Smooth muscle cell (in vitro differentiated cells): ENCODE data around the gene TRAF3IP1. TPM values are rescaled to one million over a fixed set of nuclear protein-coding genes. Genes with fewer than 3 reads are reported as not detected.
A peak's percentile ranks its signal among the peaks of the same experiment; 100 is the strongest.

Experiments
- DNase-seq: peaks from one replicate; lab custom pipeline; 2025; ENCODE audit not compliant: unreplicated experiment; lab: John Stamatoyannopoulos, UW
- H2AFZ ChIP-seq: fragments of 200-600 bp; sonication (generic); 2 replicates; pipeline ENCODE4 v1.6.0; 2016; ENCODE audit warnings: antibody characterized with exemption, low read depth, mild to moderate bottlenecking
- H3F3A ChIP-seq: fragments of 200-600 bp; sonication (generic); 2 replicates; pipeline ENCODE4 v1.6.0; 2017; ENCODE audit warnings: antibody characterized with exemption, low read depth
- H3K27ac ChIP-seq: fragments of 200-600 bp; sonication (generic); 2 replicates; pipeline ENCODE4 v1.5.1; 2016; ENCODE audit warnings: low read depth, mild to moderate bottlenecking
- H3K27me3 ChIP-seq: fragments of 200-600 bp; sonication (generic); 2 replicates; pipeline ENCODE4 v1.6.1; 2016; ENCODE audit warnings: low read depth, mild to moderate bottlenecking
- H3K36me3 ChIP-seq: fragments of 200-600 bp; sonication (generic); 2 replicates; pipeline ENCODE4 v1.5.1; 2016; ENCODE audit warnings: low read depth
- H3K4me1 ChIP-seq: fragments of 200-600 bp; sonication (generic); 2 replicates; pipeline ENCODE4 v1.5.1; 2016; ENCODE audit warnings: low read depth
- H3K4me2 ChIP-seq: fragments of 200-600 bp; sonication (generic); 2 replicates; pipeline ENCODE4 v1.6.0; 2016; ENCODE audit warnings: mild to moderate bottlenecking
- H3K4me3 ChIP-seq: fragments of 200-600 bp; sonication (generic); 2 replicates; pipeline ENCODE4 v1.5.1; 2016; ENCODE audit warnings: mild to moderate bottlenecking
- H3K79me2 ChIP-seq: fragments of 200-600 bp; sonication (generic); 2 replicates; pipeline ENCODE4 v1.6.0; 2016; ENCODE audit warnings: low read depth, mild to moderate bottlenecking
- H3K9ac ChIP-seq: fragments of 200-600 bp; sonication (generic); 2 replicates; pipeline ENCODE4 v1.6.0; 2016; ENCODE audit warnings: low read depth
- H3K9me3 ChIP-seq: fragments of 200-600 bp; sonication (generic); replicated peaks from 2 replicates; pipeline ENCODE4 v1.5.1; 2016; ENCODE audit warnings: low read depth
- H4K20me1 ChIP-seq: fragments of 200-600 bp; sonication (generic); 2 replicates; pipeline ENCODE4 v1.6.0; 2016; ENCODE audit warnings: low read depth
- WGBS: methylation state at CpG from one replicate; pipeline ENCODE4 v1.1.7; 2016; ENCODE audit warnings: low lambda C conversion rate; 5-methylcytosine and 5-hydroxymethylcytosine counted together
- polyA plus RNA-seq: library from polyadenylated mRNA; unstranded; fragments of >200 nt; fragmentation: Nextera tagmentation; extraction: Ambion mirVana; gene quantifications from 2 replicates; pipeline ENCODE4 v1.2.1, GENCODE V29; 2016
- total RNA-seq: library from RNA; depleted of rRNA; stranded (reverse); fragments of >200 nt; gene quantifications from 2 replicates; pipeline ENCODE4 v1.2.3, GENCODE V29; 2014
- TF ChIP-seq, protein P1 (sequence below): fragments of 200-600 bp; sonication (generic); IDR thresholded peaks from 2 replicates; pipeline ENCODE4 v1.5.1; 2017; ENCODE audit warnings: borderline replicate concordance, mild to moderate bottlenecking, antibody characterized with exemption; ENCODE audit not compliant: insufficient read depth, poor library complexity, severe bottlenecking

The TRAF3IP1 gene
- total and polyA plus RNA-seq, 2 experiments from 2014 or later = 5.3 to 7.5 TPM

DNA sequence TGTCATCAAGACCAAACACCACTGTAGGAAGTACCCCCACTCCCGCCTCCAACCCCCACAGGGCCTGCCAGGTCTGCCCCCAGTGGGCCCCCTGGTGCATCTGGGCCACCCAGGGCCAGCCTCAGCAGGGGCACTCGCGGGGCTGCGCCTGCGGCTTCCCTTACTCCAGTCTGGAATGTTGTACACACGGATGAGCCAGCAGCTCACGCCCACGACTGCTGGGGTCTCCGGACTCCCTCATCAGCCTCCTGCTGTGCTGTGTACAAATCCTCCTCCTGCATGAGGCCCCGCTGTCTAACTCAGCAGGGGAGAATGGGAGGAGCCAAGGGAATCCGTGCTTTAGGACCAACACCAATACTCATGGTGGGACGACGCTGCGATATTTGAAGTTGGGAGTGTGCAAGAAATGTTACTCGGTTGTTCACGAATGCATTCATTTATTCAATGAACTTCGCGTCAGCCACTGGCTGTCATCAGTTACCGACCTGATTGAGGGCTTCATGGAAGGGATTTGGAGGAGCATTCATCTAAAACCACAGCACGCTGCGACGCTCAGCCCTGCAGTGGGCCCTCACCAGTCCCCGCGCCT is 105.8 kb downstream of the TRAF3IP1 start:
- H3K9me3 ChIP-seq = no peaks in the 10 kb centered on the region
- H3K4me2 ChIP-seq = peak overlapping the region; percentile 99
- no peaks in the 10 kb centered on the region for H3K36me3 ChIP-seq
- H3K4me1 ChIP-seq = peaks cover 25% of the 10 kb centered on the region
- peak overlapping the region; percentile 94 for H3K9ac ChIP-seq
- TF ChIP-seq, protein P1, sequence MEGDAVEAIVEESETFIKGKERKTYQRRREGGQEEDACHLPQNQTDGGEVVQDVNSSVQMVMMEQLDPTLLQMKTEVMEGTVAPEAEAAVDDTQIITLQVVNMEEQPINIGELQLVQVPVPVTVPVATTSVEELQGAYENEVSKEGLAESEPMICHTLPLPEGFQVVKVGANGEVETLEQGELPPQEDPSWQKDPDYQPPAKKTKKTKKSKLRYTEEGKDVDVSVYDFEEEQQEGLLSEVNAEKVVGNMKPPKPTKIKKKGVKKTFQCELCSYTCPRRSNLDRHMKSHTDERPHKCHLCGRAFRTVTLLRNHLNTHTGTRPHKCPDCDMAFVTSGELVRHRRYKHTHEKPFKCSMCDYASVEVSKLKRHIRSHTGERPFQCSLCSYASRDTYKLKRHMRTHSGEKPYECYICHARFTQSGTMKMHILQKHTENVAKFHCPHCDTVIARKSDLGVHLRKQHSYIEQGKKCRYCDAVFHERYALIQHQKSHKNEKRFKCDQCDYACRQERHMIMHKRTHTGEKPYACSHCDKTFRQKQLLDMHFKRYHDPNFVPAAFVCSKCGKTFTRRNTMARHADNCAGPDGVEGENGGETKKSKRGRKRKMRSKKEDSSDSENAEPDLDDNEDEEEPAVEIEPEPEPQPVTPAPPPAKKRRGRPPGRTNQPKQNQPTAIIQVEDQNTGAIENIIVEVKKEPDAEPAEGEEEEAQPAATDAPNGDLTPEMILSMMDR = no peak
- DNase-seq = no peak
- whole genome bisulfite sequencing = under 1% methylated on average over 23 of the region's 24 CpGs
- H3F3A ChIP-seq = peaks cover 4% of the 10 kb centered on the region
- H3K79me2 ChIP-seq = peaks cover 39% of the 10 kb centered on the region
- peaks cover 6% of the 10 kb centered on the region for H4K20me1 ChIP-seq
- H2AFZ ChIP-seq = peak overlapping the region; percentile 50
- H3K27me3 ChIP-seq = no peaks in the 10 kb centered on the region
- H3K27ac ChIP-seq = peak overlapping the region; percentile 94
- peak overlapping the region; percentile 91 for H3K4me3 ChIP-seq

DNA sequence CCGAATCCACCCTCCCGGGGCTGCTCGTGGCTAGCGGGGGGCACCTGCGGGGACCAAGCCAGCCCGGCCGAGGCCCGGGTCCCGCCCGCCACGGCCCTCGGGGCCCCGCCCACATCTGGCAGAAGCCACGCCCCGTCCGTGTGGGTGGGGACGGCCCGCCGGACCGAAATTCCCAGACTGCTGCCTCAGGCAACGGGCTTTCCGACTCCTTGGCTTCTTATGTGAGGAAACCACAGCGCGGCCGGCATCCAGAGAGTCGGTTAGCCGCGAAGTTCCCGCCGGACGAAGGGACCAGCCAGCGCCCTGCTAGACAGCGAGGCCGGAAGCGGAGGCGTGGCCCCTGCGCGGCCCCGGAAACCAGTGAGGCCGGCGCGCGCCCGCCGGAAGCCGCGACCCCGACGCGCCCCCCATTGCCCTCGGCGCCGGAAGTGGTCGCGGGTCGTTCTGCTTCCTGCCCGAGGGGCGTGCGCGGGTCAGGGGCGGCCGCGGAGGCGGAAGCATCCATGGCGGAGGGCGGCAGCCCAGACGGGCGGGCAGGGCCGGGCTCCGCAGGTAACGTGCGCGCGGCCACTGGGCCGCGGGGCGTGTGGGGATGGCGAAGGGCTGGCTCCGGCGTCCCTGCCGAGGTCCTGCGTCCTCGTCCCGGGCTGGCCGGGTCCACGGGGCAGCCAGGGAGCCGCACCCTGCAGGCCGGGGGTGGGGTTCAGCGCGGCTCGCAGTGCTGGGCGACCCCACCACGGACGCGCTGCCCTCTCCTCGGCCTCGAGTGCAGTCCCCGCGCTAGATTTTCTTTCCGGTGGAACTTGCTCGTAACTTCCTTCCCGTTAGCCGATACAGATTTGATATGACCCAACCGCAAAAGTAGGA is 106.5 kb downstream of the TRAF3IP1 start, which contains the start of gene ASB1:
Gene ASB1, plus strand, starts transcription at position 360 of the 867 bp plus-strand sequence. Its CDS starts 144 bp downstream, at position 504.
- TF ChIP-seq, protein P1 = no peak
- Histone ChIP-seq H3K36me3 (no peaks in the 10 kb centered on the region), H3K4me1 (peaks cover 17% of the 10 kb centered on the region), H3K27me3 (no peaks in the 10 kb centered on the region), H3K9me3 (no peaks in the 10 kb centered on the region), H2AFZ (peak within 1 kb of the TSS; percentile 50), H3K79me2 (peaks cover 46% of the 10 kb centered on the region), H3K4me2 (peak within 1 kb of the TSS; percentile 99), H3K27ac (peak within 1 kb of the TSS; percentile 94), H3K9ac (peak within 1 kb of the TSS; percentile 94), H3K4me3 (peak within 1 kb of the TSS; percentile 91), H3F3A (no peaks in the 10 kb centered on the region), H4K20me1 (peaks cover 11% of the 10 kb centered on the region)
- WGBS = under 1% methylated on average over 100 of the region's 104 CpGs
- DNase-seq = peak; percentile 65

DNA sequence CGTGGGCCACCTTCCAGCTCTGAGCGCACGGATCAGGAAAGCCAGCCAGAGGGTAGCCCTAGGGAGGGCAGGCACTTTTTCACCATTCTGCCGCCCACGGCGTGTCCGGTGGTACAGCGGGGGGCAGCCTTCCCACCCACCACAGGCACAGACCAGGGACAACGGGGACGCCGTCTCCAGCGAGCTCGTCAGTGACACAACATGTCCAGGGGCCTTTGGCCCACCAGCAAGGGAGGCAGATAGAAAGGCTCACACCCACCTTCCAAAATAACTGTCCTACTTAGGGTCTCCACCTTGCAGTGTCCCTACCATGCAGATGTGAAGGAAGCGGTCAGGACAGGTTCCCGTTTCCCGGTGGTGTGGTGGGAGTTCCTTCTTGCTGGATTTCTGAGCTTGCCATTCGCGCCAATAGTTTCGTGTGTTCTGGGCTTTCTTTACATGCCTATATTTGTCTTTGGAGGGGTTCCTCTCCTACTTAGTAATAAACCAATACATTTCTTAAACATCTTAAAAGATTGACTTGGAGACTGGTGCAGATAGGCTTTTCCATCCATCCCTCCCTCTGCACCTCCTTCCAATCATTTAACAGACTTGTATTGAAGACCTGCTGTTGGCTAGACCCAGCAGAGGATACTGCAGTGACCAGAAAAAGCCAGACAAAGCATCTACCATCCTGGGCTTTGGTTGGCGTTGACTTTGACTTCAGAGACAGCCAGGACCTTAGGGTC is 107.3 kb downstream of the TRAF3IP1 start:
- TF ChIP-seq, protein P1 = no peak
- H3F3A ChIP-seq = no peaks in the 10 kb centered on the region
- H3K27ac ChIP-seq = peak overlapping the region; percentile 94
- WGBS = 11% methylated on average over 20 of the region's 20 CpGs
- H3K4me3 ChIP-seq = peak overlapping the region; percentile 91
- H3K9me3 ChIP-seq = no peaks in the 10 kb centered on the region
- peak overlapping the region; percentile 94 for H3K9ac ChIP-seq
- no peaks in the 10 kb centered on the region for H3K27me3 ChIP-seq
- H3K36me3 ChIP-seq = no peaks in the 10 kb centered on the region
- peaks cover 54% of the 10 kb centered on the region for H3K79me2 ChIP-seq
- peak overlapping the region; percentile 99 for H3K4me2 ChIP-seq
- peak overlapping the region; percentile 50 for H2AFZ ChIP-seq
- DNase-seq = no peak
- peaks cover 19% of the 10 kb centered on the region for H4K20me1 ChIP-seq
- peaks cover 17% of the 10 kb centered on the region for H3K4me1 ChIP-seq
